Activated naive CD8-positive, alpha-beta T cell treated with anti-CD3 and anti-CD28 coated beads, Interleukin-2, amount 10 ng/mL, durations not matched to agents 7 days and 5 days (primary cell): ENCODE results near the gene MAN1B1. TPM values are rescaled to one million over a fixed set of nuclear protein-coding genes. Genes with fewer than 3 reads are reported as not detected.

Experiments used
- ATAC-seq: fragments of 150-1000 bp; cut with Tn5 transposase; one replicate; pipeline ENCODE4 v1.10.0; 2021; ENCODE audit warnings: low read depth, moderate library complexity
- POLR2A ChIA-PET: fragments of 350-600 bp; sonication (Branson Sonifier 250); formaldehyde crosslinking; loops from one replicate; lab custom pipeline; 2021; ENCODE audit warnings: antibody characterized with exemption; lab: Charles Lee
- DNase-seq: peaks from one replicate; pipeline ENCODE4 v3.0.0; 2021
- H3K27ac Mint-ChIP-seq: one replicate; pipeline ENCODE4 v1.8.0; 2022; ENCODE audit warnings: mild to moderate bottlenecking, mixed read lengths
- H3K27me3 Mint-ChIP-seq: one replicate; pipeline ENCODE4 v1.8.0; 2022; ENCODE audit warnings: mild to moderate bottlenecking, moderate library complexity, mixed read lengths
- H3K36me3 Mint-ChIP-seq: one replicate; pipeline ENCODE4 v1.8.0; 2021; ENCODE audit warnings: mild to moderate bottlenecking, mixed read lengths
- H3K4me1 Mint-ChIP-seq: one replicate; pipeline ENCODE4 v1.8.0; 2021; ENCODE audit warnings: mixed read lengths
- H3K4me3 Mint-ChIP-seq: one replicate; pipeline ENCODE4 v1.8.0; 2022; ENCODE audit warnings: mild to moderate bottlenecking, moderate library complexity, mixed read lengths
- H3K9me3 Mint-ChIP-seq: one replicate; pipeline ENCODE4 v1.8.0; 2021; ENCODE audit warnings: mixed read lengths
- total RNA-seq, 2 experiments: library from RNA; stranded (reverse); gene quantifications; one replicate each; pipeline ENCODE4 v1.2.3, GENCODE V29; 2021

Gene MAN1B1
- total RNA-seq, 2 experiments from 2014 or later = 63.2 to 63.9 TPM

DNA sequence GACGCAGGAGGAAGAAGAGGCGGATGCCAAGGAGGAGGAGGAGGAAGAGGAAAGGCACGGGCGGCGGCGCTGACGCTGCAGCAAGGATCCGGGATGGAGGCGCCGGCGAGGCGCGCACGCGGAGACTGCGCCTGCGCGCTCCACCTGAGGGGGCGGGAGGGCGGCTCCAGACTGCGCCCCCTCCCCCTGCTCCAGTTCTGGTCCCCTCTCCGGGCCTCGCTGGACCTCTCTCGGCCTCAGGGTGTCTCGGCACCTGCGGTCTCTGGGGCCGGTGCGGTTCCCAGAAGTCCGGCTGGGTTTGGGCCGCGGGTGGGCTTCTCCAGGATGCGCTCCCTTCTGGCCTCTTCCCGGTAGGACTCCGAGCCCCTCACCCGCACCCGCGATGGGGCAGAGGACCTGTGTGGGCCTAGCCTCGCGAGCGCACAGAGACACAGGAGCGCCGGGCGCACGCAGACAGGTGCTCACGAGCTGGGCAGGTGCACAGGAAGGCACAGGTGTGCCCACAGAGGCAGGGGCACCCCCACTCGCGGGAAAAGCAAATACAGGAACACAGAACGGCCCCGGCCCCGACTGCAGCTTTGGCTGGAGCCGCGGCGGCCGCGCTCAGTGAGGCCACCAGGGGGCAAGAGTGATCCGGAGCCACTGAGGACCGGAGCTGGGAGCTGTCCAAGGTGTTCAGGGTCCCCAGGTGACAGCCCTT lies 40.5 kb upstream of the MAN1B1 start, which contains the start of gene NPDC1:
TSS of gene NPDC1 (minus strand) at position 90 of the 700 bp plus-strand sequence. CDS start 188 bp downstream, outside the sequence.
- H3K27ac Mint-ChIP-seq = no peak within 1 kb of the TSS
- DNase-seq = peak; percentile 86
- no peaks in the 10 kb centered on the region for H3K9me3 Mint-ChIP-seq
- peaks cover 32% of the 10 kb centered on the region for H3K27me3 Mint-ChIP-seq
- ATAC-seq = peak; percentile 67
- H3K4me1 Mint-ChIP-seq = peaks cover 10% of the 10 kb centered on the region
- H3K36me3 Mint-ChIP-seq = no peaks in the 10 kb centered on the region
- POLR2A ChIA-PET = interaction anchor here (0.6 to 1.5 kb wide), 9 partner anchors 9 to 190 kb away, joined by 3 to 7 read pairs (median 4); partner anchors contain the start of gene SAPCD2
- H3K4me3 Mint-ChIP-seq = peak within 1 kb of the TSS; percentile 71

DNA sequence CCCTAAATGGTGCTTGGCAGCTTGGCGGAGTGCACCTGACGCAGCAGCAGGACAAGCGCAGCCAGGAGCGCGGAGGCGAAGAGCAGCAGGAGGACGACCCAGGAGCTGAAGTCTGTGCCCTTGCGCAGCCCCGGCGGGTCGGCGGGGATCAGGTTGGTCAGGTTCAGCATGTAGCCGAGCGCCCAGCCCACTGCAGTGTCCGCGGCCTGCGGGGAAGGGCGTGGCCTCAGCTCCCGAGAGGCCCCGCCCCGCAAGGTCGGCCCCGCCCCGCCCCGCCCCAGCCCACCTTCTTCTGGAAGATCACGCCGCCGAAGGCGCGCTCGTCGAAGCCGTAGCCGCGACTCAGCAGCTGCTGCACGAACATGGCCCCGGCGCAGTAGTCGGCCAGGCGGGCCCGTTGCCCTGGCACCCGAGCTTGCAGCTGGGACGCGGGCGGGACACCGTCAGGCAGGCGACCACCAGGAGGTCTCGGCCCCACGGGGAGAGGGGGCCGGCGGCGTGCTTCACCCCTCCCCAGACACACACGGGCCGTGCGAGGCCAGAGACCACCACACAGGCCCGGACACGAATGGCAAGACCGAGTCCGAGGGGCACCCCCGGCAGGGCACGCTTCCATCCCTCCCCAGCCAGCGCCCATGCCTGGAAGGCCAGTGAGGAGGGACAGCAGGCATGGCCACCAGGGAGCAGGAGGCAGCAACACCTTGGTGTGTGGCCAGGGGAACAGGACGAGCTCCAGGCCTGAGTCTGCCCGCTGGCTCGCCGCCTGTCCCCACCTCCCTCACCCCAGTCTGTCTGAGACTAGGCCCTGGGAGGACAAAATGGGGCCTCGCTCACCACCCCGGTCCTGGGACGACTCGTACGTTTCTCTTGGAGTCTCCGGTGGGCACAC lies 37.9 kb upstream of the MAN1B1 start:
- Mint-ChIP-seq H3K9me3 (no peaks in the 10 kb centered on the region), H3K27ac (no peak overlapping the region), H3K4me3 (no peak overlapping the region), H3K27me3 (peaks cover 37% of the 10 kb centered on the region), H3K36me3 (no peaks in the 10 kb centered on the region), H3K4me1 (peaks cover 10% of the 10 kb centered on the region)
- ATAC-seq (no peak), DNase-seq (no peak)
- POLR2A ChIA-PET = interaction anchor here (0.7 kb wide), 1 partner anchor 174 kb away, joined by 3 read pairs; no protein-coding TSS in a partner anchor

DNA sequence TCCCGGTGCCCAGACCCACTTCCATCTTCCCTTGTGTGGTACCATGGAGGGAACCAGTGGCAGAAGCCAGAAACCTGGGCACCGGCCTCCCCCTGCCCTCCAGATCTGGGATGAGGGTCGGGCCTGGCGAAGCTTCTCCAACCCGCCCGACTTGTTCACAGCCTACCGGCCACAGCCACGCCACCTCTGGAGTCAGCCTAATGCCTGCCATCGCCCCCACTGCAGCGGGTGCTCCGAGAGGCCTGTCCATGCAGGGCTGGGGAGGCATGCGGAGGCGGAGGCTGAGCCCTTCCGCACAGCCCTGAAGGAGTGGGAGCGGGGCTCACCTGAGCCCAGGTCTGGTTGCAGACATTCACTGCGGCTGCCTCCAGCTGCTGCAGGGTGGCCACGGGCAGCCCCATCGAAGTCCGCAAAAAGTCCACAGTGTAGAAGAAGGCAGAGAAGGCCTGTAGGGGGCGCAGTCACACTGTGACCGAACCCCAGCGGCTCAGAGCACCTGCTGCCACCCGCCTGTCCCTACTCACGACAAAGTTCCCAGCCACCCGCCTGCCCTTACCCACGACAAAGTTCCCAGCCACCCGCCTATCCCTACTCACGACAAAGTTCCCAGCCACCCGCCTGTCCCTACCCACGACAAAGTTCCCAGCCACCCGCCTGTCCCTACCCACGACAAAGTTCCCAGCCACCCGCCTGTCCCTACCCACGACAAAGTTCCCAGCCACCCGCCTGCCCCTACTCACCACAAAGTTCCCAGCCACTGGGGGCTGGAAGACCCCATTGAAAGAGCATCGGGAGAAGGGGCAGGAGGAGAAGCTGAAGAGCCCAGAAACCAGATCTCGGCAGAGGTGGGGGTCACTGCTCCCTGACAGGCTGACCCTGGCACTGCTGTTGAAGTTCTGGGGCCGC lies 37.0 kb upstream of the MAN1B1 start:
- ATAC-seq (peak; percentile 39), DNase-seq (no peak)
- Mint-ChIP-seq H3K4me1 (peaks cover 5% of the 10 kb centered on the region), H3K9me3 (no peaks in the 10 kb centered on the region), H3K36me3 (no peaks in the 10 kb centered on the region), H3K27me3 (peaks cover 37% of the 10 kb centered on the region), H3K27ac (peak overlapping the region; percentile 12), H3K4me3 (no peak overlapping the region)
- POLR2A ChIA-PET = interaction anchor here (0.7 kb wide), 1 partner anchor 173 kb away, joined by 3 read pairs; no protein-coding TSS in a partner anchor

DNA sequence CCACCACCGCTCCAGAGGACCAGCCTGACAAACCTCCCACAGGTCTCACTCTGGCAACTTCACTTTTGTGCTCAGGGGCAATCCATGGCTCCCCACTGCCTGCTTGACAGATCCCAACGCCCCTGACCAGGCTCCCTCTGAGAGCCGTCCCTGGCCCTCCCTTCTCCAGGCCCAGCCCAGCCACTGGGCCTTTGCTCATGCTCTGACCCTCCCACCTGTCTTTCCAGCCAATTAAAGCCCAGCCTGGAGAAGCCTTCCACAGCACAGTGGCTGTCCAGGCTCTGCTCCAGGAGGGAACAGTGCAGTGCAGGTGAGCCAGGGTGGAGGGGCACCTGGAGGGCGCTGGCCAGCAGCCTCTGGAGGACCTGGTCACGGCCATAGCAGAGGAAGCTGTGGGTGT lies 36.2 kb upstream of the MAN1B1 start:
- Mint-ChIP-seq H3K27ac (peak overlapping the region; percentile 56), H3K4me3 (no peak overlapping the region), H3K9me3 (no peaks in the 10 kb centered on the region), H3K27me3 (peaks cover 33% of the 10 kb centered on the region), H3K4me1 (peaks cover 2% of the 10 kb centered on the region), H3K36me3 (no peaks in the 10 kb centered on the region)
- no peak for DNase-seq
- POLR2A ChIA-PET = no interaction called here
- no peak for ATAC-seq

DNA sequence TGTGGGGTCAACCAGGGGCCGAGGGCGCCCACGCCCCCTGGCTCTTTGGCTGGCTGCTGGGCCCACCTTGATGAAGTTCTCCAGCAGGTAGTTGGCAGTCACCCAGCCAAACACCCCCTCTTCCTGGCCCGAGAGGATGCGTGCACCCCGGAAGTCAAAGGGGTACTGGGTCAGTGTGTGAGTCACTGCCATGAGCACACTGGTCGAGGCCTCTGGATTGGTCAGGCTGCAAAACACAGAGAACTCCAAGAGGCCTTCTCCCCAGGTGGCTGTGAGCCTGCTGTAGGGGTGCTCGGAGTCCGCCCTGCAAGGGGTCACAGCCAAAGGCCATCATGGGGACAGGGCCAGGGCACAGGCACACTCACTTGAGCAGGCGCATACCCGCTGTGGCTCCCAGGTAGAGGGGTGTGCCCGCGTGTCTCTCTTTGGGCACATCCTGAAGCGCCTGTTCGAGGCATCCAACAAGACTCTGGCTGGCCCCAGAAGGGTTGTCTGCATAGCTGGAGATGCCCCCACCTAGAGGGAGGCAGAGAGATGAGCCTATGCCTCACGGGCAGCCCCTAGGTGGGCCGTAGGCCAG lies 35.5 kb upstream of the MAN1B1 start:
- Mint-ChIP-seq H3K9me3 (no peaks in the 10 kb centered on the region), H3K27me3 (peaks cover 33% of the 10 kb centered on the region), H3K4me1 (peaks cover 2% of the 10 kb centered on the region), H3K27ac (no peak overlapping the region), H3K36me3 (no peaks in the 10 kb centered on the region), H3K4me3 (no peak overlapping the region)
- POLR2A ChIA-PET = no interaction called here
- ATAC-seq (no peak), DNase-seq (no peak)

DNA sequence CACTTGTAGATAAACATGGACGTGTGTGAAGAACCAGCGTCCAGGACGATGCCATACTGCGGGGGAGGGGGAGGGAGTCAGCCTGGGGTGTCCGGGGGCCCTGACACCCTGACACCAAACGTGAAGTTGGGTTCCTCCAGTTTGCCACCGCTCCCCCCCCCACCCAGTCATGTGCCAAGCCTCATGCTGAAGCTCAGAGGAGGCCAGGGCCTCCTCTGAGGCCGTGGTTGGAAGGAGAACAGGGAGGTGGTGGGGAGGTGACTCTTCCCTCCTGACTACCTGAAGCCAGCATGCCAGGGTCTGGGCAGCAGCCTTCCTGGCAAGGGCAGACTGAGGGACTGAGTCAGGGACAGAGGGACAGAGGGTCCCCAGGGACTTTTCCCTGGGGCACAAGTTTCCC lies 34.5 kb upstream of the MAN1B1 start:
- Mint-ChIP-seq H3K27ac (no peak overlapping the region), H3K27me3 (peaks cover 31% of the 10 kb centered on the region), H3K9me3 (no peaks in the 10 kb centered on the region), H3K36me3 (no peaks in the 10 kb centered on the region), H3K4me3 (no peak overlapping the region), H3K4me1 (peaks cover 2% of the 10 kb centered on the region)
- ATAC-seq (no peak), DNase-seq (no peak)
- POLR2A ChIA-PET = interaction anchor here (0.6 to 1.9 kb wide), 4 partner anchors 16 to 35 kb away, joined by 3 to 5 read pairs (median 3); partner anchors contain the start of genes MAN1B1 and SAPCD2

DNA sequence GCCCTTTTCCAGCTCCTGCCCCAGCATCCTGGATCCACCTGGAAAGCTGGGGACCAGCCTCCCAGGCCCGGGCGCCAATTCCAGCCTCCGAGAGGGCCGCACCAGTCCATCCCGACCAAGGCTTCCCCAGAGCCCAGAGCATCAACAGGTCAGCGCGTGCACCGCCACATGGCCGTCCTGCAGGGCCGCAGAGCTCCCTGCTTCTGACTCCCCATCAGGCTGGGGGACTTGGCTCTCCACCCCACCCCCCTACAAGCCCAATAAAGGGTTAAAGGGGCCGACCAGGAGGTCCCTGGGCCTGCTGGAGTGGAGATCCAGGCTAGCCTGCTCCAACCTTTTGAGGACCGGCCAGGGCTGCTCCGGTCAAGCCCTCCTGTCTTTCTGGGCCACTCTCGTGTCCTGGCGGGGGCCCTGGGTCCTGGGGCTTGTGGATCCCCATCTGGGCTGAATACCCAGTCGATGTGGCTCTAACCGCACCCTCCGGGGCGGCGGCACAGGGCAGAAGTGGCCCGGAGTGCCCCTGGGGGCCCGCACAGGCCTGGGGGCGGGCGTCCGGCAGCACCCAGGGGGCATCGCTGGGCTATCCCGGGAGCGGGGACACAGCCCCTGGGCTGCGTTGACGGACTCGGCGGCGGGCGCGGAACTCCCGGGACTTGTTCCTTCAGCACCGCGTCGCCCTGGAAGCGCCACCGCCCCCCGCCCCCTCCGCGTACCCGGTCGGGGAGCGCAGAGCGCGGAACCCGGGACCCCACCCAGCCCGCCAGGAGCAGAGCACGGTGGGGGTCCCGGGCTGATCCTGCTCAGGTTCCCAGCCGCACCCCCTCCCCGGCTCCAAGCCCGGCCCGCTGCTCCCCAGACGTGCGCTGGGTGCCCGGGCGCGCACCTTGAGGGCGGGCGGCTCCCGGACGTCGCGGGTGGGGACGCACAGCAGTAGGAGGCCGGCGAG lies 33.5 kb upstream of the MAN1B1 start:
- Mint-ChIP-seq H3K9me3 (no peaks in the 10 kb centered on the region), H3K27ac (no peak overlapping the region), H3K4me1 (peaks cover 2% of the 10 kb centered on the region), H3K36me3 (no peaks in the 10 kb centered on the region), H3K4me3 (no peak overlapping the region), H3K27me3 (peaks cover 24% of the 10 kb centered on the region)
- POLR2A ChIA-PET = interaction anchor here (0.9 to 1.9 kb wide), 3 partner anchors 15 to 34 kb away, joined by 3 to 5 read pairs (median 3); partner anchors contain the start of genes MAN1B1 and SAPCD2
- no peak for DNase-seq
- peak; percentile 36 for ATAC-seq

DNA sequence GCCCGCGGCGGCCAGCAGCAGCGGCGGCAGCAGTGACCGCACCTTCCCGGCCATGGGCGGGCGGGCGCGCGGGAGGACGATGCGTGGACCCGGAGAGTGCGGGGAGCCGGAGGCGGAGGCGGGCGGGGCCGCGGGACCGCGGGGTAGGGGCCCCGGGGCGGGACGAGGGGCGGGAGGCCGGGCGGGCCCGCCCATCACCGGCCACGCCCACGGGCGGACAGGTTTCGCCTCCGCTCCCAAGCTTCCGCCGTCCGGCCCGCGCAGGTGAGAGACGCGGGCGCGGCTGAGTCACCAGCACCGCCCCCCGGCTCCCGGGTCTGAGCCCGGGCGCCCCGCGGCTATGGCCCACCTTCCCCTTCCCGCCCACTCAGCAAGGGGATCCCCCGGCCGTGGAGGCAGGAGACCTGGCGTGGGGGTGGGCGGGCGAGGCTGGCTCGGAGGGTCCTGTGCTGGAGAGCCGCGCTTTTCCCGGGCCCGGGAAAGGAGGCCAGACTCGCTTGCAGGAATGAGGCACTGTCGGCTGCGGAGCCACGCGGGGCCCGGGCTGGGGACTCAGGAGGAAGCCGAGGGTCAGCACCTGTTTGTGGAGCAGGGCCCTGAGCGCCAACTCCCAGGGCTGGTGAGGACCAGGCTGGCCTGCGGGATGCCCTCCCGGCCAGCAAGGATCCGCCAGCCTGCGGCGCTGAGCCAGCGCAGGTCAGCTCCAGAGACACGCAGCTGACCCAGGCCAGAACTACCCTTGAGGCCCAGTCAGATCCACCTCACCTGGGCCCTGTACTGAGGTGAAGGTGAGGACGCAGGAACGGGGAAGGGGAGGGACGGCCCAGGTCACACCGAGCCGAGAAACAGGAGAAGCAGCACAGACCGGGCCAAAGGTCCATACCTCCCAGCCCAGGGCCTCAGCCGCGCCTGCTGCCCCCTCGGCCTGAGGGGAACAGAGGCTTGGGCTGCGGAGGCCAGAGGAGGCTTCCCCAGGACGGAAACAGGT lies 32.5 kb upstream of the MAN1B1 start, which contains the start of gene ENTPD2:
TSS of gene ENTPD2 (minus strand) at position 118 of the 988 bp plus-strand sequence. CDS start at position 54, 64 bp downstream.
- peak; percentile 70 for DNase-seq
- Mint-ChIP-seq H3K4me3 (no peak within 1 kb of the TSS), H3K36me3 (no peaks in the 10 kb centered on the region), H3K9me3 (no peaks in the 10 kb centered on the region), H3K27ac (no peak within 1 kb of the TSS), H3K4me1 (peaks cover 2% of the 10 kb centered on the region), H3K27me3 (peaks cover 22% of the 10 kb centered on the region)
- peak; percentile 53 for ATAC-seq
- POLR2A ChIA-PET = interaction anchor here (1.1 to 1.9 kb wide), 2 partner anchors 16 kb away, joined by 4 to 5 read pairs; partner anchors contain the start of gene SAPCD2

DNA sequence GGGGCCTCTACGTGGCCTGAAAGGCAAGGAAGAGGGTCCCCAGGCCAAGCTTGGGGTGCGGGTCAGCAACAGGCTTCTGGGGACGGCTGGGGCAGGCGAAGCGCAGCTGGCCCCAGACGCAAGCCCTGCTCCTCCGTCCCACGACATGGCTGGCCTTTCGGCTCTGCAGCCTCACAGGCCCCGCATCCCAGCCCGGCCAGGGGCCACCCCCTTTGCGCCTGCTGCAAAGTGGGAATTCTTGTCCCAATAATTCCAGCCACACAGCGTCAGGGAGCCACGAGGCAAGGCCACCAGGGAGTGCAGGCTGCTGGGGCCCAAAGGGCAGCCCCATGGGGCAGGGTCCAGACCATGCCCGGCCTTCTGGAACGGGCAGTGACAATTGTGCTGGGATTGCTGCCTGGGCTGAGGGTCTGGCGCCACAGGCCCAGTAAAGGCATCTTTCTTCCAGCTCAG lies 31.8 kb upstream of the MAN1B1 start:
- no peak overlapping the region for H3K4me3 Mint-ChIP-seq
- POLR2A ChIA-PET = interaction anchor here (1.1 to 1.4 kb wide), 2 partner anchors 12 to 16 kb away, joined by 4 to 6 read pairs; partner anchors contain the start of gene SAPCD2
- ATAC-seq (no peak), DNase-seq (no peak)
- no peaks in the 10 kb centered on the region for H3K36me3 Mint-ChIP-seq
- H3K27me3 Mint-ChIP-seq = peaks cover 16% of the 10 kb centered on the region
- H3K27ac Mint-ChIP-seq = no peak overlapping the region
- H3K9me3 Mint-ChIP-seq = no peaks in the 10 kb centered on the region
- H3K4me1 Mint-ChIP-seq = no peaks in the 10 kb centered on the region
